HepG2 (cell line): Measurements from ENCODE around the gene LRPAP1. TPM values are rescaled to one million over a fixed set of nuclear protein-coding genes. Genes with fewer than 3 reads are reported as not detected.

ENCODE experiments used
- ATAC-seq: fragments of 200-7000 bp; cut with Tn5 transposase; 3 replicates; pipeline ENCODE4 v1.9.1; 2020; ENCODE audit warnings: mild to moderate bottlenecking, moderate library complexity
- BruUV-seq: library from RNA; stranded (reverse); fragments of 400-500 nt; replicated peaks from 2 replicates; lab custom pipeline; 2021; lab: Mats Ljungman, UMichigan
- CTCF ChIA-PET: fragments of 300-600 bp; formaldehyde crosslinking; extraction: SDS; loops from one replicate; lab custom pipeline; 2021; ENCODE audit warnings: low total read pairs, inconsistent platforms, low intra/inter-chr PET ratio; lab: Yijun Ruan, JAX
- POLR2A ChIA-PET: fragments of 350-600 bp; sonication (Branson Sonifier 250); formaldehyde crosslinking; loops from one replicate; lab custom pipeline; 2020; ENCODE audit warnings: antibody characterized with exemption, inconsistent platforms; lab: Yijun Ruan, JAX
- DNase-seq: peaks from one replicate; pipeline ENCODE4 v3.0.0-alpha.2; 2015; ENCODE audit warnings: low spot score
- FAIRE-seq: peaks from 3 replicates; lab custom pipeline; 2011; peaks lifted over from hg19 to GRCh38; lab: Jason Lieb, UNC
- H2AFZ ChIP-seq: one replicate; pipeline ENCODE4 v1.6.1; 2011; ENCODE audit warnings: low read length, inconsistent platforms
- H3K27ac ChIP-seq: fragments of 300-600 bp; 3 replicates; pipeline ENCODE4 v1.8.0; 2011; ENCODE audit warnings: mixed run types, mild to moderate bottlenecking, mixed read lengths, low read length, inconsistent platforms; ENCODE audit not compliant: insufficient read depth; ENCODE audit errors: extremely low read length
- H3K27me3 ChIP-seq, 2 experiments: fragments of 200-600 bp in 1 of 2; 2 replicates in 1 of 2; 3 replicates in 1 of 2; pipeline versions ENCODE4 v1.6.0 to v1.8.0; 2011; ENCODE audit warnings: low read length in 2 of 2, mild to moderate bottlenecking in 2 of 2, moderate library complexity in 2 of 2, inconsistent platforms in 1 of 2; ENCODE audit not compliant: insufficient read depth in 2 of 2, control insufficient read depth in 1 of 2
- H3K36me3 ChIP-seq, 2 experiments: fragments of 200-600 bp in 1 of 2; replicated peaks in 1 of 2; 2 replicates in 1 of 2; 3 replicates in 1 of 2; pipeline versions ENCODE4 v1.5.1 to v1.8.0; 2011; ENCODE audit warnings: low read length in 2 of 2, inconsistent platforms in 1 of 2; ENCODE audit not compliant: insufficient read depth in 2 of 2, control insufficient read depth in 1 of 2
- H3K4me1 ChIP-seq: 2 replicates; pipeline ENCODE4 v1.5.1; 2012; ENCODE audit warnings: low read length, inconsistent platforms; ENCODE audit not compliant: insufficient read depth
- H3K4me2 ChIP-seq: 2 replicates; pipeline ENCODE4 v1.6.0; 2011; ENCODE audit warnings: low read depth, low read length, inconsistent platforms
- H3K4me3 ChIP-seq, 3 experiments: fragments of 200-600 bp in 1 of 3; sonication (generic), shearing (Covaris generic) in 1 of 3; replicated peaks in 1 of 3; 2 replicates each; pipeline ENCODE4 v1.5.1; 2011 to 2016; ENCODE audit warnings: low read length in 3 of 3, inconsistent platforms in 2 of 3, low read depth in 2 of 3, mild to moderate bottlenecking in 2 of 3, control low read depth in 1 of 3, mixed read lengths in 1 of 3; ENCODE audit not compliant: insufficient read depth in 1 of 3
- H3K79me2 ChIP-seq: one replicate; pipeline ENCODE4 v1.6.1; 2011; ENCODE audit warnings: low read length, inconsistent platforms; ENCODE audit not compliant: insufficient read depth
- H3K9ac ChIP-seq: 2 replicates; pipeline ENCODE4 v1.6.0; 2011; ENCODE audit warnings: mild to moderate bottlenecking, low read depth, low read length, inconsistent platforms; ENCODE audit not compliant: insufficient read depth
- H3K9me3 ChIP-seq: 2 replicates; pipeline ENCODE4 v1.5.1; 2012; ENCODE audit warnings: mild to moderate bottlenecking, low read length
- H4K20me1 ChIP-seq: 2 replicates; pipeline ENCODE4 v1.6.0; 2011; ENCODE audit warnings: inconsistent platforms, mild to moderate bottlenecking, low read length, moderate library complexity; ENCODE audit not compliant: insufficient read depth
- FOXM1 ChIP-seq: sonication (generic); formaldehyde crosslinking; IDR thresholded peaks from 2 replicates; pipeline ENCODE4 v1.5.0; 2020; ENCODE audit warnings: missing genetic modification reagents
- HIVEP1 ChIP-seq: sonication (generic); formaldehyde crosslinking; IDR thresholded peaks from 2 replicates; pipeline ENCODE4 v1.4.0; 2020; ENCODE audit warnings: mild to moderate bottlenecking, missing genetic modification reagents
- HOXA7 ChIP-seq: sonication (generic); formaldehyde crosslinking; IDR thresholded peaks from 2 replicates; pipeline ENCODE4 v1.8.1; 2022; ENCODE audit warnings: mild to moderate bottlenecking, missing genetic modification reagents, moderate library complexity
- MNT ChIP-seq: fragments of 450-650 bp; IDR thresholded peaks from 2 replicates; pipeline ENCODE4 v1.6.1; 2016
- MXD3 ChIP-seq: IDR thresholded peaks from 2 replicates; pipeline ENCODE4 v1.6.1; 2016; ENCODE audit warnings: mild to moderate bottlenecking, missing biosample characterization, missing genetic modification reagents
- NAIF1 ChIP-seq: sonication (generic); formaldehyde crosslinking; IDR thresholded peaks from 2 replicates; pipeline ENCODE4 v1.5.0; 2020; ENCODE audit warnings: mild to moderate bottlenecking, missing genetic modification reagents, borderline replicate concordance
- PHF20 ChIP-seq: sonication (generic); formaldehyde crosslinking; IDR thresholded peaks from 2 replicates; pipeline ENCODE4 v1.5.0; 2020; ENCODE audit warnings: mild to moderate bottlenecking, missing genetic modification reagents
- PRPF4 ChIP-seq: fragments of 200-400 bp; formaldehyde crosslinking; IDR thresholded peaks from 2 replicates; pipeline ENCODE4 v1.6.1; 2016; ENCODE audit warnings: low read length, low read depth; ENCODE audit not compliant: poor library complexity, severe bottlenecking
- RCOR2 ChIP-seq: IDR thresholded peaks from 2 replicates; pipeline ENCODE4 v1.6.1; 2016; ENCODE audit warnings: missing biosample characterization, missing genetic modification reagents
- SNAPC2 ChIP-seq: sonication (generic); formaldehyde crosslinking; IDR thresholded peaks from 2 replicates; pipeline ENCODE4 v1.8.1; 2022; ENCODE audit warnings: mild to moderate bottlenecking, missing genetic modification reagents
- TOPORS ChIP-seq: sonication (generic); formaldehyde crosslinking; IDR thresholded peaks from 2 replicates; pipeline ENCODE4 v1.8.0; 2023; ENCODE audit warnings: mild to moderate bottlenecking, missing genetic modification reagents
- ZNF225 ChIP-seq: sonication (generic); formaldehyde crosslinking; IDR thresholded peaks from 2 replicates; pipeline ENCODE4 v1.4.0; 2020; ENCODE audit warnings: mild to moderate bottlenecking, missing genetic modification reagents
- ZNF276 ChIP-seq: sonication (generic); formaldehyde crosslinking; IDR thresholded peaks from 2 replicates; pipeline ENCODE4 v1.4.0; 2020; ENCODE audit warnings: mild to moderate bottlenecking, low read depth, missing genetic modification reagents
- ZNF33B ChIP-seq: sonication (generic); formaldehyde crosslinking; IDR thresholded peaks from 2 replicates; pipeline ENCODE4 v1.5.1; 2020; ENCODE audit warnings: mild to moderate bottlenecking, missing genetic modification reagents
- ZNF713 ChIP-seq: sonication (generic); formaldehyde crosslinking; IDR thresholded peaks from 2 replicates; pipeline ENCODE4 v1.4.0; 2020; ENCODE audit warnings: mild to moderate bottlenecking, missing genetic modification reagents
- WGBS: methylation state at CpG from one replicate; pipeline ENCODE4 v1.1.6; 2017; ENCODE audit warnings: low lambda C conversion rate; 5-methylcytosine and 5-hydroxymethylcytosine counted together
- in situ Hi-C: cut with HindIII; loops from 2 replicates; pipeline ENCODE4 v1.10.0; 2017; ENCODE audit warnings: low pct_unique_long_range_greater_than_20kb; ENCODE audit not compliant: extremely low pct_ligation_motif_present
- intact Hi-C: fragments of 100-400 bp; cut with micrococcal nuclease; formaldehyde crosslinking; loops from one replicate; pipeline ENCODE4 v1.10.0; 2022; ENCODE audit not compliant: unreplicated experiment
- polyA plus RNA-seq, 8 experiments: library from polyadenylated mRNA; depleted of rRNA in 3 of 8; stranded (reverse) in 7 of 8; unstranded in 1 of 8; fragments of >200 nt; fragmentation: Illumina TruSeq in 4 of 8; extraction: Trizol in 4 of 8; gene quantifications; 2 replicates each; pipeline versions ENCODE4 v1.2.1 to v1.2.3, GENCODE V29; 2011 to 2016; ENCODE audit warnings: low read depth in 4 of 8, missing spikeins in 1 of 8, mixed read lengths in 1 of 8; ENCODE audit not compliant: insufficient read depth in 1 of 8
- total RNA-seq, 5 experiments: library from RNA; depleted of rRNA; stranded (reverse); fragments of >200 nt; fragmentation: Illumina TruSeq; extraction: Trizol; gene quantifications; 2 replicates each; pipeline ENCODE4 v1.2.3, GENCODE V29; 2016; ENCODE audit warnings: low read depth in 1 of 5
- TF ChIP-seq, protein P1 (sequence below): sonication (generic); formaldehyde crosslinking; IDR thresholded peaks from 2 replicates; pipeline ENCODE4 v1.4.0; 2020; ENCODE audit warnings: missing genetic modification reagents

The LRPAP1 gene
- total and polyA plus RNA-seq, 2 of the 13 experiments (the other 11 are each of a cell fraction or from before 2014, with no cell fraction given) = 153 to 191 TPM

DNA sequence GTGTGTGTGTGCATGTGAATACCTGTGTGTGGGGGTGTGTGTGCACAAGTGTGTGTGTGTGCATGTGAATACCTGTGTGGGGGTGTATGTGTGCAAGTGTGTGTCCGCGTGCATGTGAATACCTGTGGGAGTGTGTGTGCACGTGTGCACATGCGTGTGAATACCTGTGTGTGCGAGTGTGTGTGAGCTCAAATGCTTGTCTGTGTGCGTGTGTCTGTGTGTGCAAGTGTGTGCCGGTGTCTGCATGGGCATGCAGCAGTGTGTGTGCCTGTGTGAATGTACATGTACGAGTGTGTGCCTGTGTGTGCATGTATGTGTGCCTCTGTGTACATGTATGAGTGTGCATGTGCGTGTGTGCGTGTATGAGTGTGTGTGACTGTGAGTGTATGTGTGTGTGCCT is 64.1 kb downstream of the LRPAP1 start:
- no TSS peak for BruUV-seq
- H3K4me3 ChIP-seq = no peak overlapping the region
- no peaks in the 10 kb centered on the region for H3K36me3 ChIP-seq
- intact Hi-C loops (no loop called here), in situ Hi-C loops (no loop called here)
- H4K20me1 ChIP-seq = no peaks in the 10 kb centered on the region
- 85% methylated on average over 10 of the region's 10 CpGs for WGBS
- ChIA-PET POLR2A (no interaction called here), CTCF (no interaction called here)
- ATAC-seq (no peak), FAIRE-seq (no peak), DNase-seq (no peak)
- H2AFZ ChIP-seq = no peak overlapping the region
- no peak for TF ChIP-seq SNAPC2 (CRISPR knock-in tag)
- TF ChIP-seq PRPF4 = no peak
- TF ChIP-seq PHF20 = no peak
- no peak for TF ChIP-seq RCOR2 (CRISPR knock-in tag)
- TF ChIP-seq FOXM1 (CRISPR knock-in tag) = no peak
- no peak for TF ChIP-seq ZNF225 (CRISPR knock-in tag)
- TF ChIP-seq, protein P1, sequence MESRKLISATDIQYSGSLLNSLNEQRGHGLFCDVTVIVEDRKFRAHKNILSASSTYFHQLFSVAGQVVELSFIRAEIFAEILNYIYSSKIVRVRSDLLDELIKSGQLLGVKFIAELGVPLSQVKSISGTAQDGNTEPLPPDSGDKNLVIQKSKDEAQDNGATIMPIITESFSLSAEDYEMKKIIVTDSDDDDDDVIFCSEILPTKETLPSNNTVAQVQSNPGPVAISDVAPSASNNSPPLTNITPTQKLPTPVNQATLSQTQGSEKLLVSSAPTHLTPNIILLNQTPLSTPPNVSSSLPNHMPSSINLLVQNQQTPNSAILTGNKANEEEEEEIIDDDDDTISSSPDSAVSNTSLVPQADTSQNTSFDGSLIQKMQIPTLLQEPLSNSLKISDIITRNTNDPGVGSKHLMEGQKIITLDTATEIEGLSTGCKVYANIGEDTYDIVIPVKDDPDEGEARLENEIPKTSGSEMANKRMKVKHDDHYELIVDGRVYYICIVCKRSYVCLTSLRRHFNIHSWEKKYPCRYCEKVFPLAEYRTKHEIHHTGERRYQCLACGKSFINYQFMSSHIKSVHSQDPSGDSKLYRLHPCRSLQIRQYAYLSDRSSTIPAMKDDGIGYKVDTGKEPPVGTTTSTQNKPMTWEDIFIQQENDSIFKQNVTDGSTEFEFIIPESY (CRISPR knock-in tag) = no peak
- TF ChIP-seq ZNF713 (CRISPR knock-in tag) = no peak
- TF ChIP-seq MXD3 (CRISPR knock-in tag) = no peak
- TF ChIP-seq HOXA7 = peak; percentile 34; the same call in 1 of the 2 replicates
- TF ChIP-seq NAIF1 (CRISPR knock-in tag) = no peak
- TF ChIP-seq ZNF276 (CRISPR knock-in tag) = no peak
- peak; percentile 42; the same call in 1 of the 2 replicates for TF ChIP-seq MNT
- TF ChIP-seq TOPORS = no peak
- no peak for TF ChIP-seq ZNF33B (CRISPR knock-in tag)
- TF ChIP-seq HIVEP1 (CRISPR knock-in tag) = no peak
- peaks cover 26 to 72% of the 10 kb centered on the region in 2 experiments for H3K27me3 ChIP-seq
- no peak overlapping the region for H3K9ac ChIP-seq
- H3K27ac ChIP-seq = no peak overlapping the region
- H3K79me2 ChIP-seq = no peaks in the 10 kb centered on the region
- H3K9me3 ChIP-seq = no peaks in the 10 kb centered on the region
- no peak overlapping the region for H3K4me2 ChIP-seq
- H3K4me1 ChIP-seq = peaks cover 19% of the 10 kb centered on the region; the same call in 1 of the 2 replicates
